Natural killer cell (primary cell): ENCODE measurements around the gene CDKAL1. TPM values are rescaled to one million over a fixed set of nuclear protein-coding genes. Genes with fewer than 3 reads are reported as not detected.
"Not testable (repeated sequence)": the region's sequence is repeated elsewhere in the genome, so short reads cannot be mapped to it uniquely, and the experiment has no call there.

Experiments
- ATAC-seq, 3 donors: fragments of 150-1000 bp in 2 of 3; fragments of 200-7000 bp in 1 of 3; cut with Tn5 transposase; 1 replicate in 1 of 3; 2 replicates in 2 of 3; pipeline ENCODE4 v1.10.0; 2021; ENCODE audit warnings: mild to moderate bottlenecking in 2 of 3, moderate library complexity in 2 of 3
- DNase-seq, 2 donors: peaks; one replicate each; pipeline versions ENCODE4 v3.0.0 to v3.0.0-alpha.2; 2013 to 2021; ENCODE audit warnings: mixed read lengths in 1 of 2
- H3K27ac ChIP-seq: one replicate; pipeline ENCODE4 v1.5.1; 2013; ENCODE audit warnings: mild to moderate bottlenecking, low read length
- H3K27me3 ChIP-seq: one replicate; pipeline ENCODE4 v1.6.1; 2013; ENCODE audit warnings: low read length; ENCODE audit not compliant: control insufficient read depth, insufficient read depth
- H3K36me3 ChIP-seq: one replicate; pipeline ENCODE4 v1.6.1; 2013; ENCODE audit warnings: low read length; ENCODE audit not compliant: control insufficient read depth, insufficient read depth
- H3K4me1 ChIP-seq: one replicate; pipeline ENCODE4 v1.6.1; 2013; ENCODE audit warnings: low read length; ENCODE audit not compliant: control insufficient read depth, insufficient read depth
- H3K4me3 ChIP-seq: one replicate; pipeline ENCODE4 v1.5.1; 2013; ENCODE audit warnings: low read length
- H3K9me3 ChIP-seq: one replicate; pipeline ENCODE4 v1.6.1; 2013; ENCODE audit warnings: low read length; ENCODE audit not compliant: control insufficient read depth, insufficient read depth
- H3K27ac Mint-ChIP-seq, 2 donors: one replicate each; pipeline ENCODE4 v1.8.0; 2022; ENCODE audit warnings: mild to moderate bottlenecking in 2 of 2, mixed read lengths in 2 of 2, moderate library complexity in 1 of 2
- H3K27me3 Mint-ChIP-seq, 2 donors: one replicate each; pipeline ENCODE4 v1.8.0; 2022; ENCODE audit warnings: low read depth in 2 of 2, mixed read lengths in 2 of 2
- H3K36me3 Mint-ChIP-seq: one replicate; pipeline ENCODE4 v1.8.0; 2022; ENCODE audit warnings: mixed read lengths
- H3K4me1 Mint-ChIP-seq, 2 donors: one replicate each; pipeline ENCODE4 v1.8.0; 2022; ENCODE audit warnings: mixed read lengths in 2 of 2
- H3K4me3 Mint-ChIP-seq: one replicate; pipeline ENCODE4 v1.8.0; 2022; ENCODE audit warnings: mild to moderate bottlenecking, moderate library complexity, mixed read lengths
- H3K9me3 Mint-ChIP-seq, 2 donors: one replicate each; pipeline ENCODE4 v1.8.0; 2022; ENCODE audit warnings: mixed read lengths in 2 of 2
- WGBS: methylation state at CpG from one replicate; pipeline ENCODE4 v1.1.7; 2013; ENCODE audit warnings: missing lambda C conversion rate; ENCODE audit not compliant: insufficient coverage; 5-methylcytosine and 5-hydroxymethylcytosine counted together
- intact Hi-C: fragments of 100-400 bp; cut with micrococcal nuclease; formaldehyde crosslinking; loops from one replicate; pipeline ENCODE4 v1.14.2; 2022
- total RNA-seq, 4 donors: library from RNA; stranded (reverse); fragments of 120-200 nt in 1 of 4; gene quantifications; one replicate each; pipeline versions ENCODE4 v1.2.3 to v1.2.4, GENCODE V29; 2013 to 2022
- TF ChIP-seq, protein P1 (sequence below): fragments of 200-600 bp; IDR thresholded peaks from one replicate; pipeline ENCODE4 v1.8.0; 2022; ENCODE audit warnings: antibody characterized with exemption

CDKAL1 gene
- total RNA-seq, 3 donors from 2014 or later (not counting 1 experiment from before 2014, with no cell fraction given) = 26.0 to 32.8 (median 28.9) TPM

DNA sequence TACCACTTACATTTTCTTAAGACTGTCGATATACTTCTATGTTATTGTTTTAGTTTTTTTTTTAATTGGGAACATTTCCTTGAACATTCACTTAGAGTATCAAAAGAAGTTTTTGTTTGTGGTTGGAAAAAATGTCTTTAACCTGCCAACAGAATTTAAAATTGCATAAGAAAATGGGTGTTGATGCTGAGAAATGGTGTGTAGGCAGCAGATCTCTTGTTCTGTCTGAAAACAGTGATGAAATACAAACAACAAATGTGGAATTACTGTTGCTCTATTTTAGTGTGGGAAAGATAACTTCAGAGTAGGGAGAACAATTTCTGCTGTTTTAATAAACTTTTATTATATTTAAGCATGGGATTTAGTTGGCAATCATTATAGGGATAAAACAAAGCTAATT, 293.5 kb downstream of the CDKAL1 start:
- no peaks in the 10 kb centered on the region for H3K27me3 ChIP-seq
- DNase-seq (no peak), ATAC-seq (no peak)
- no peak overlapping the region for H3K27ac ChIP-seq
- peaks cover 7 to 13% of the 10 kb centered on the region in 2 donors for H3K4me1 Mint-ChIP-seq
- TF ChIP-seq, protein P1, sequence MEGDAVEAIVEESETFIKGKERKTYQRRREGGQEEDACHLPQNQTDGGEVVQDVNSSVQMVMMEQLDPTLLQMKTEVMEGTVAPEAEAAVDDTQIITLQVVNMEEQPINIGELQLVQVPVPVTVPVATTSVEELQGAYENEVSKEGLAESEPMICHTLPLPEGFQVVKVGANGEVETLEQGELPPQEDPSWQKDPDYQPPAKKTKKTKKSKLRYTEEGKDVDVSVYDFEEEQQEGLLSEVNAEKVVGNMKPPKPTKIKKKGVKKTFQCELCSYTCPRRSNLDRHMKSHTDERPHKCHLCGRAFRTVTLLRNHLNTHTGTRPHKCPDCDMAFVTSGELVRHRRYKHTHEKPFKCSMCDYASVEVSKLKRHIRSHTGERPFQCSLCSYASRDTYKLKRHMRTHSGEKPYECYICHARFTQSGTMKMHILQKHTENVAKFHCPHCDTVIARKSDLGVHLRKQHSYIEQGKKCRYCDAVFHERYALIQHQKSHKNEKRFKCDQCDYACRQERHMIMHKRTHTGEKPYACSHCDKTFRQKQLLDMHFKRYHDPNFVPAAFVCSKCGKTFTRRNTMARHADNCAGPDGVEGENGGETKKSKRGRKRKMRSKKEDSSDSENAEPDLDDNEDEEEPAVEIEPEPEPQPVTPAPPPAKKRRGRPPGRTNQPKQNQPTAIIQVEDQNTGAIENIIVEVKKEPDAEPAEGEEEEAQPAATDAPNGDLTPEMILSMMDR = no peak
- H3K27me3 Mint-ChIP-seq = no peaks in the 10 kb centered on the region
- WGBS = no CpG with 5 or more reads among the region's 1 CpG
- no peaks in the 10 kb centered on the region for H3K4me1 ChIP-seq
- no peaks in the 10 kb centered on the region for H3K9me3 Mint-ChIP-seq
- H3K27ac Mint-ChIP-seq = no peak overlapping the region
- no peak overlapping the region for H3K4me3 Mint-ChIP-seq
- H3K36me3 Mint-ChIP-seq = no peaks in the 10 kb centered on the region
- intact Hi-C loops = no loop called here
- H3K36me3 ChIP-seq = peaks cover 2% of the 10 kb centered on the region
- H3K4me3 ChIP-seq = no peak overlapping the region
- no peaks in the 10 kb centered on the region for H3K9me3 ChIP-seq

DNA sequence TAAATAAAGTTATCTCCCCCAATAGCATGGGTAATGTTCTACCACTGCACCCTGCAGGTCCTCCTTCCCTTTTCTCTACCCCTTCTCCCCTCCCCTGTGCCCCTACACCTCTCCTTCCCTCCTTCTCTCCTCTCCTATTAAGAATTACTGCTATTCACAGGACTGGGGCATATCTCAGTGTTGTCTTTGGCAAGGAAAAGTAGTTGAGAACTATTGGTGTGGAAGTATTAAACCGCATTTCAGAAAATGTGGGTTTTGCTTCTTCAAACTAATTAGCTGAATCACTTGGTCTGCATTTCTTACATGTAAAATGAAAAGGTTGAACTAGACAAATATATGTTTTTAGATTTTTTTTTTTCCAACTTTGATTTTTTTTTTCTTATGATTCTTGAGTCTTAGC, 296.3 kb downstream of the CDKAL1 start:
- WGBS = 100% methylated on average over 1 of the region's 1 CpG
- H3K9me3 ChIP-seq = no peaks in the 10 kb centered on the region
- H3K9me3 Mint-ChIP-seq = no peaks in the 10 kb centered on the region
- no peak overlapping the region for H3K4me3 ChIP-seq
- no peaks in the 10 kb centered on the region for H3K4me1 ChIP-seq
- H3K27ac ChIP-seq = no peak overlapping the region
- no peaks in the 10 kb centered on the region for H3K27me3 ChIP-seq
- no peaks in the 10 kb centered on the region for H3K36me3 Mint-ChIP-seq
- H3K27ac Mint-ChIP-seq = no peak overlapping the region
- H3K4me1 Mint-ChIP-seq = peaks cover 9 to 12% of the 10 kb centered on the region in 2 donors
- no peak for ATAC-seq
- intact Hi-C loops = no loop called here
- H3K27me3 Mint-ChIP-seq = no peaks in the 10 kb centered on the region
- no peaks in the 10 kb centered on the region for H3K36me3 ChIP-seq
- DNase-seq = no peak
- TF ChIP-seq, protein P1 = no peak
- no peak overlapping the region for H3K4me3 Mint-ChIP-seq

DNA sequence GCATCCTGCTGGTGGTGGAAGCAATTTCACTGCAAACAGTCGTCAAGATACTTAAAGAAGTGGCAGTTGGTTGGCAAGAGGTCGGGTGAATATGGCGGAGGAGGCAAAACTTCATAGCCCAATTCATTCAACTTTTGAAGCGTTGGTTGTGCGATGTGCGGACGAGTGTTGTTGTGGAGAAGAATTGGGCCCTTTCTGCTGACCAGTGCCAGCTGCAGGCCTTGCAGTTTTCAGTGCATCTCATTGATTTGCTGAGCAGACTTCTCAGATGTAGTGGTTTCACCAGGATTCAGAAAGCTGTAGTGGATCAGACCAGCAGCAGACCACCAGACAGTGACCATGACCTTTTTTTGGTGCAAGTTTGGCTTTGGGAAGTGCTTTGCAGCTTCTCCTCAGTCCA, 297.0 kb downstream of the CDKAL1 start:
- H3K27me3 ChIP-seq, DNase-seq, H3K36me3 ChIP-seq, H3K4me3 ChIP-seq, H3K36me3 Mint-ChIP-seq, H3K27ac Mint-ChIP-seq, H3K9me3 ChIP-seq, intact Hi-C loops, ATAC-seq, H3K9me3 Mint-ChIP-seq, H3K27me3 Mint-ChIP-seq, H3K27ac ChIP-seq, H3K4me3 Mint-ChIP-seq, H3K4me1 ChIP-seq: not testable (repeated sequence)
- peaks cover 9 to 12% of the 10 kb centered on the region in 2 donors for H3K4me1 Mint-ChIP-seq
- 96% methylated on average over 7 of the region's 7 CpGs for WGBS

DNA sequence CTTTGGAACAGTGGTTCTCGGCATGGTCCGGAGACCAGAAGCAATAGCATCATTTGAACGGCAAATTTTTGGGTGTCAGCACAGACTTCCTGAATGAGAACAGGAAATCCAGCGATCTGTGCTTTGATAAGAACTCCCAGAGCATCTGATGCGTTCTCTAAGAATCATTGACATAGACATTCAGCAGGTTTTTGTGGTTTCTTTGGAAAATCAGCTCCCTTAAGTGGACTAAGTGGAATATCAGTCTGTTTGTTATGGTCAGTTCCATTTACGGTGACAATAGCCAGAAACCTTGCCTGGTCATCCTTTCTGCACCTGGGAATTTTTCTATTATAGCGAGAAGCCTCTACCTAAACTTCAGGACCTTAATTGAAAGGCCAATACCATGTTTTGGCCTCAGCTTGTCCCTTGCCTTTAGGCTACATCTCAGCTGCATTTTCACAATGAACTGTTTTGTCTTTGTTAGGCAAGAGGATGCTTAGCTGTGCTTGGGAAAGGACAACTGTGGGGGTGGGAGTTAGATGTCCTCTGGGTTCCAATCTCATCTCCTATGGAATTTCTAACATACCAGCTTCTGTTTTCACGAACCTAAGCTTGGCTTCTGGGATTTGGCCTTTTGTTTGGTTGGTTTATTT, 299.7 kb downstream of the CDKAL1 start:
- peaks cover 12 to 25% of the 10 kb centered on the region in 2 donors for H3K4me1 Mint-ChIP-seq
- H3K36me3 Mint-ChIP-seq = no peaks in the 10 kb centered on the region
- H3K27me3 ChIP-seq = no peaks in the 10 kb centered on the region
- TF ChIP-seq, protein P1 = no peak
- no peak overlapping the region for H3K4me3 ChIP-seq
- intact Hi-C loops = no loop called here
- no peaks in the 10 kb centered on the region for H3K27me3 Mint-ChIP-seq
- H3K27ac Mint-ChIP-seq = no peak overlapping the region
- ATAC-seq (no peak), DNase-seq (peak in 1 of 2 donors; percentile 8)
- no peak overlapping the region for H3K27ac ChIP-seq
- no peaks in the 10 kb centered on the region for H3K9me3 ChIP-seq
- no peaks in the 10 kb centered on the region for H3K36me3 ChIP-seq
- 57% methylated on average over 7 of the region's 8 CpGs for WGBS
- H3K4me3 Mint-ChIP-seq = no peak overlapping the region
- H3K9me3 Mint-ChIP-seq = no peaks in the 10 kb centered on the region
- no peaks in the 10 kb centered on the region for H3K4me1 ChIP-seq
